ENCODE results near the gene SURF4. TPM values are rescaled to one million over a fixed set of nuclear protein-coding genes. Genes with fewer than 3 reads are reported as not detected.
A peak's percentile ranks its signal among the peaks of the same experiment; 100 is the strongest.

The SURF4 gene
- total and polyA plus RNA-seq, 7 donors: 45.6 to 120 (median 68.1) TPM

DNA sequence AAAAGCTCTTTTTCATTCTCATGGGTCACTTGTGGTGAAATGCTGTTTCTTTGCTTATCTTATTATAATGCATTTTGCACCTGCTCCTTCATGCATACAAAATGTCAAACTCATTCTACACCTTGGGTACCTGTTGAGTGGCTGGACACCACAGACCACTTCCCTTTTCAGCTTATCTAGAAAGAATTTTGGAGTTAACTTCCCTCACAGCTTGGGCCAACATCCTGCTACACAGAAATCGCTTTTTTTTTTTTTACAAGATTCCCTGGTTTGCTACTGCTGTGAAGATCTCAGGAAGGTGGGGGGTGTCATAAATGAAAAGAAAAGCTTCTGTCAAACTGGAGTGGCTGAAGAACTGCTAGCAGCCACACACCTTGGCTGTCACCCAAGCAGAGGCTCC is 39.3 kb upstream of the SURF4 start:
- no peaks in the 10 kb centered on the region for H3K27me3 ChIP-seq (ENCODE audit: insufficient read depth in 3 of 3, low read length in 2 of 3)
- WGBS, 3 donors: 77 to 83% (median 82%) methylated on average over 1 of the region's 1 CpG
- no peaks in the 10 kb centered on the region for H3K9me3 ChIP-seq
- H3K4me3 ChIP-seq: no peak overlapping the region
- no peak overlapping the region for H3K27ac ChIP-seq
- H3K36me3 ChIP-seq (ENCODE audit: insufficient read depth in 1 of 2, low read depth in 1 of 2): peaks cover 12 to 52% of the 10 kb centered on the region in 2 donors
- DNase-seq: no peak
- no peak for ATAC-seq
- TF ChIP-seq CTCF (IDR thresholded peaks at IDR 0.05): no peak
- intact Hi-C loops (cut with DNase I): loop anchor here in 1 of 2 donors (5.0 kb wide), 2 partner anchors 47 to 62 kb away; partner anchors contain the start of gene SLC2A6
- H3K4me1 ChIP-seq: peaks cover 6% of the 10 kb centered on the region

GRCh38 chr9:133408042-133408441 is 32.2 kb upstream of the SURF4 start:
- 90 to 100% (median 96%) methylated on average over 1 of the region's 1 CpG for WGBS, 3 donors
- ATAC-seq (no peak), DNase-seq (no peak)
- TF ChIP-seq CTCF (IDR thresholded peaks at IDR 0.05): no peak
- no peaks in the 10 kb centered on the region for H3K27me3 ChIP-seq (ENCODE audit: insufficient read depth in 3 of 3, low read length in 2 of 3)
- intact Hi-C loops (cut with DNase I): loop anchor here (5.0 kb wide), 2 partner anchors 51 to 79 kb away; partner anchors contain the start of genes SURF1 (in 1 of the 2) and SURF2 (in 1 of the 2)
- H3K36me3 ChIP-seq (ENCODE audit: insufficient read depth in 1 of 2, low read depth in 1 of 2): peaks cover 9 to 74% of the 10 kb centered on the region in 2 donors
- H3K4me1 ChIP-seq: peaks cover 18% of the 10 kb centered on the region
- H3K9me3 ChIP-seq: no peaks in the 10 kb centered on the region
- H3K4me3 ChIP-seq: no peak overlapping the region
- H3K27ac ChIP-seq: no peak overlapping the region

- peak; percentile 74 to 85 for DNase-seq
- TF ChIP-seq CTCF (IDR thresholded peaks at IDR 0.05): peak; percentile 83
- Histone ChIP-seq H3K27ac (peak overlapping the region; percentile 76), H3K27me3 (ENCODE audit: insufficient read depth in 3 of 3, low read length in 2 of 3) (no peaks in the 10 kb centered on the region), H3K36me3 (ENCODE audit: insufficient read depth in 1 of 2, low read depth in 1 of 2) (peaks cover 9 to 71% of the 10 kb centered on the region in 2 donors), H3K4me1 (peaks cover 18% of the 10 kb centered on the region), H3K4me3 (no peak overlapping the region), H3K9me3 (no peaks in the 10 kb centered on the region)
- ATAC-seq: peak; percentile 78 to 85 (median 82)
- intact Hi-C loops (cut with DNase I): loop anchor here (1.0 to 5.0 kb wide), 3 partner anchors 49 to 81 kb away; partner anchors contain the start of genes SURF1 (in 1 of the 2) and SURF2 (in 1 of the 2)
- 58 to 63% (median 58%) methylated on average over 24 of the region's 24 CpGs for WGBS, 3 donors
Observed at GRCh38 chr9:133406480-133407307, 30.8 kb upstream of the SURF4 start.

DNA sequence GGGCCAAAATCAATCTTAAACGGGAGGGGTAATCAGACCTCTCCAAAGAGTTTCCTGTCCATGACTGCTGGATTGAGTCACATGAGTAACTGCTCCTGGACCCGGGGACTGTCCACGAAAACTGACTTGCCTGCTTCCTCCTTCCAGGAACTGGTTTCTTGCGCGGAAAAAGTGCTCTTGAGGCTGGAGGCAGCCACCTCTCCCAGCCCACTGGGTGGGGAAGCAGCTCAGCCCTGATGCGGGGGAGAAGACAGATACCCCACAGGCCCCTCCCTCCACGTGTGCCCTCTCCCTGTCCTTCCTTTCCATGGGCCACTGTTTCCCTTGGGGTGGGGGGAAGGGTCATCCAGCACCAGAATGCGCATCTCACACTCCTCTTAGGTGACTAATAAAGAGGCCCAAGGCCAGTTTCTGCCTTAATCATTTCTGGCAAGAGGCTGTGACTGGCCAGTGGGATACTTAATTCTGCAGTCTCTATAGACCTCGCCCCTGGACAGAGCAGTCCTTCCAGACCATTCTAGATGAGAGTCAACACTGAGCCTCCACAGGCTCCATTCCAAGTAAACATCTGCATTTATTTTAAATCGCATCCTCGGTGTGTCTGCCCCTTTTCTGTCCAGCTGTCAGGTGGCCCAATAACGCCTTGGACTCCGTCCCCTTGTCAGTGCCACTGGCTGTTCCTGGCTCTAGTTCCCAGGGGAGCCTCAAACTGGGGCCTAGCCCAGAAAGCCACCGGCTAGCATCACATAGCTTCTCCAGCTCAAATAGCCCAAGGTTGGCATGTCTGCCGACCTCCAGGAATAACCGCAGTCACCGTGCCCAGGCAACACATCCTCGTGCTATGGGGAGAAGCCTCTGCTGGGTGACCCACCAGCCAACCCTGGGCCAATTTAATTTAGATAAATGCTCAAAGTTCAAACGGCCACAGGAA is 29.9 kb upstream of the SURF4 start:
- WGBS, 3 donors: 30 to 40% (median 31%) methylated on average over 19 of the region's 19 CpGs
- intact Hi-C loops (cut with DNase I): loop anchor here (1.0 to 5.0 kb wide), 4 partner anchors 29 to 82 kb away; partner anchors contain the start of genes STKLD1 (in 1 of the 2), SURF1 (in 1 of the 2), SURF2 (in 1 of the 2) and SURF4 (in 1 of the 2)
- ATAC-seq (peak; percentile 58 to 91 (median 87)), DNase-seq (peak; percentile 59 to 87)
- Histone ChIP-seq H3K27me3 (ENCODE audit: insufficient read depth in 3 of 3, low read length in 2 of 3) (no peaks in the 10 kb centered on the region), H3K4me3 (no peak overlapping the region), H3K36me3 (ENCODE audit: insufficient read depth in 1 of 2, low read depth in 1 of 2) (peaks cover 9 to 62% of the 10 kb centered on the region in 2 donors), H3K27ac (peak overlapping the region; percentile 76), H3K4me1 (peaks cover 18% of the 10 kb centered on the region), H3K9me3 (no peaks in the 10 kb centered on the region)
- TF ChIP-seq CTCF (IDR thresholded peaks at IDR 0.05): no peak

Measured in psoas muscle (tissue), 8 donors.